ENCODE measurements around the gene TTYH3.
A peak's percentile ranks its signal among the peaks of the same experiment; 100 is the strongest.

Gene TTYH3

DNA sequence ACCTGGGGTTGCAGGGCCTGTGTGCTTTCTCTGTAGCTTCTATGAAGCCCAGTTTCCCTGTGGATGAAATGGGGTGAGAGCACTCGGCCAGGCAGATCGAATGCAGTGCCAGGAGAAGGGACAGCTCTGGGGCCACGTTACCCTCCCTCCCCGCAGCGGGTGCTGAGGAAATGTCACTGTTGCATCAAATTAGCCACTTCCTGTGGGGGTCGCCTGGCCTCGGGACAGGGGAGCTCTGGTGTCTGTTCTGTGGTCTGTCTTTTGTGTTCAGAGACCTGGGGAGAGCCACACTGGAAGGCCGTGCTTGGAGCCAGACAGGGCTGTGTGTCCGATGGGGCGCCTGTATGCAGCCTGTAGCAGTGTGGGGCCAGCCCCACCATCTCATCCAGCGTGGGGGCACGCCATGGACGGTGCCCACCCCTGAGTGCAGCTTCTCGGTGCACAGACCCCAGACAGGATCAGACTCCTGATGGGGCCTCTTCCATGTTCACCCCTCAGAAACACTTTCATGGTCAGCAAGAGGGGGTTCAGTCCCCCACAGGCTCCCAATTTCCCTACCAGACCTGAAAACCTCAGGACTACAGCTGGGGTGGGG is 13.6 kb downstream of the TTYH3 start:
- H3K4me3 ChIP-seq = no peak overlapping the region
- no peak for DNase-seq (ENCODE audit: low read depth, low spot score)
- H3K36me3 ChIP-seq (ENCODE audit: insufficient read depth, low read length) = peaks cover 8% of the 10 kb centered on the region; the same call in 1 of the 2 replicates
- H3K27ac ChIP-seq = 0 out of 2 replicates have a peak overlapping the region, but pooled peaks have one; percentile 36
- TF ChIP-seq POLR2AphosphoS5 (IDR thresholded peaks at IDR 0.05; ENCODE audit: borderline replicate concordance, low read depth, low read length) (no peak), EZH2 (IDR thresholded peaks at IDR 0.05) (no peak), FOXP2 (optimal IDR thresholded peaks at IDR 0.05; ENCODE audit: control extremely low read depth, extremely low read length, insufficient read depth) (no peak)
- no peak overlapping the region for H3K9ac ChIP-seq (ENCODE audit: insufficient read length)
- H3K9me3 ChIP-seq (ENCODE audit: low read depth, low read length) = no peaks in the 10 kb centered on the region

DNA sequence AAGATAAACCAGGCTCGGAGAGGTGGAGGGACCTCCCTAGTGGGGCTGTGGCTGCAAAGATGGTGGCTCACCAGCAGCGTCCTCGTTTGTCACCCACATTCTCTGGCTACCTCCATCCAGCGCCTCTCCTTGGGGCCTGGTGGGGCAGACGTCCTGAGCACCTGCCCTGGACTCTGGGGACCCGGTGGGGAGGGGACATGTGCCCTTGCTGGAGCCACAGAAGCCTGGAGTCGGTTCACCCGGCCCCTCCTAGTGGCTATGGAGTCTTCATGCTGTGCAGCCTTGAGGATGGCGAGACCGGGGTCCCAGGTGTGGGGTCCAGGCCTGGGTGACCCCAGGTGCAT is 14.5 kb downstream of the TTYH3 start:
- DNase-seq (ENCODE audit: low read depth, low spot score) = no peak
- Histone ChIP-seq H3K9ac (ENCODE audit: insufficient read length) (no peak overlapping the region), H3K27ac (no peak overlapping the region), H3K36me3 (ENCODE audit: insufficient read depth, low read length) (peaks cover 8% of the 10 kb centered on the region; the same call in 1 of the 2 replicates), H3K4me3 (no peak overlapping the region), H3K9me3 (ENCODE audit: low read depth, low read length) (no peaks in the 10 kb centered on the region)
- TF ChIP-seq EZH2 (IDR thresholded peaks at IDR 0.05) (no peak), POLR2AphosphoS5 (IDR thresholded peaks at IDR 0.05; ENCODE audit: borderline replicate concordance, low read depth, low read length) (no peak), FOXP2 (optimal IDR thresholded peaks at IDR 0.05; ENCODE audit: control extremely low read depth, extremely low read length, insufficient read depth) (no peak)

DNA sequence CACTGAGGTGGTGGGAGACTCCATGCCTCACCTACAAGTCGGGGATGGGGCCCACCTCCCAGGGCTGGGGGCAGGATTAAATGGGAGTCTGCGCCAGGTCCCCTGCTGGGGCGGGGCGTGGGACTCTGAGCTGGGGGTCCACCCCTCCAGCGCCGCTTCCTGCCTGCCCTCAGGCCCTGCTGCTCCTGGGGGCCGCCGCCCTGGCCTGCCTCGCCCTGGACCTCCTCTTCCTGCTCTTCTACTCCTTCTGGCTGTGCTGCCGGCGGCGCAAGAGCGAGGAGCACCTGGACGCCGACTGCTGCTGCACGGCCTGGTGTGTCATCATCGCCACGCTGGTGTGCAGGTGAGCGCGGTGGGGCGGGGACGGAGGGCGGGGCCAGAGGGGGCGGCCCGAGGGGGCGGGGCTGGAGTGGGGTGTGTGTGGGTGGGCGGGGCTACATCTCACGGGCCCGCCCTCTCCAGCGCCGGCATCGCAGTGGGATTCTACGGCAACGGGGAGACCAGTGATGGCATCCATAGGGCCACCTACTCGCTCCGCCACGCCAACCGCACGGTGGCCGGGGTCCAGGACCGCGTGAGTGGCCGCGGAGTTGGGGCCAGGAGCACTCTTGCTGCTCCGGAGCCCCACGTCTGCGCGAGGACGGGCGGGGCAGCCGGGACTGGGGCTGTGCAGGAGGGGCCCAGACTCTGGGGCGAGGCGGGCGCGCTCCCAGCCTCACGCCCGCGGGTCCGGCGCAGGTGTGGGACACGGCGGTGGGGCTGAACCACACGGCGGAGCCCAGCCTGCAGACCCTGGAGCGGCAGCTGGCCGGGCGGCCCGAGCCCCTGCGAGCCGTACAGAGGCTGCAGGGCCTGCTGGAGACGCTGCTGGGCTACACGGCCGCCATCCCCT is 15.1 kb downstream of the TTYH3 start:
- no peak for TF ChIP-seq POLR2AphosphoS5 (IDR thresholded peaks at IDR 0.05; ENCODE audit: borderline replicate concordance, low read depth, low read length)
- no peak for TF ChIP-seq EZH2 (IDR thresholded peaks at IDR 0.05)
- no peak for TF ChIP-seq FOXP2 (optimal IDR thresholded peaks at IDR 0.05; ENCODE audit: control extremely low read depth, extremely low read length, insufficient read depth)
- peaks cover 11% of the 10 kb centered on the region; the same call in 1 of the 2 replicates for H3K36me3 ChIP-seq (ENCODE audit: insufficient read depth, low read length)
- no peak overlapping the region for H3K9ac ChIP-seq (ENCODE audit: insufficient read length)
- no peak overlapping the region for H3K27ac ChIP-seq
- no peak for DNase-seq (ENCODE audit: low read depth, low spot score)
- H3K9me3 ChIP-seq (ENCODE audit: low read depth, low read length) = no peaks in the 10 kb centered on the region
- H3K4me3 ChIP-seq = no peak overlapping the region

DNA sequence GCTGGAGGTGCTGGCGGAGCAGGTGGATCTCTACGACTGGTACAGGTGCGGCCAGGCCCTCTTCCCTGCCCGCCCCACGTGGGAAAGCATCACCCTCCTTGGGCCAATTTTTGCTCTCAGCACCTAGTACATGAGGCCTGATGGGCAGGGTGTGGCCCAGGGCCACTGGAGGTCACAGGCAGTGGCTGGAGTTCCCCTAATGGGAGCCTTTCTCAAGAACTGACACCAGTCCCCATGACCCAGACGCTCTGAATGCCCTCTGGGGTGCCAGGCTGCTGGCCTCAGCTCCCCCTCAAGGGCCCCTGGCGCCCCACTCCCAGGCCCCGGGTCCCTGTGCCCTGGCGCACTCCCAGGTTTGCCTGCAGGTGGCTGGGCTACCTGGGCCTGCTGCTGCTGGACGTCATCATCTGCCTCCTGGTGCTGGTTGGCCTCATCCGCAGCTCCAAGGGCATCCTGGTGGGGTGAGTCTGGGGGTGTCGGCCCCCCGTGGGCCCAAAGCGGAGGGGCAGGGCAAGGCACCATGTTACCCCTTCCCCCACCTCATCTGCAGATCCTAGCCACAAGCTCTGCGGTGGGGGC is 15.9 kb downstream of the TTYH3 start:
- Histone ChIP-seq H3K36me3 (ENCODE audit: insufficient read depth, low read length) (peaks cover 11% of the 10 kb centered on the region; the same call in 1 of the 2 replicates), H3K4me3 (no peak overlapping the region), H3K9ac (ENCODE audit: insufficient read length) (no peak overlapping the region), H3K9me3 (ENCODE audit: low read depth, low read length) (no peaks in the 10 kb centered on the region), H3K27ac (no peak overlapping the region)
- no peak for TF ChIP-seq POLR2AphosphoS5 (IDR thresholded peaks at IDR 0.05; ENCODE audit: borderline replicate concordance, low read depth, low read length)
- no peak for DNase-seq (ENCODE audit: low read depth, low spot score)

DNA sequence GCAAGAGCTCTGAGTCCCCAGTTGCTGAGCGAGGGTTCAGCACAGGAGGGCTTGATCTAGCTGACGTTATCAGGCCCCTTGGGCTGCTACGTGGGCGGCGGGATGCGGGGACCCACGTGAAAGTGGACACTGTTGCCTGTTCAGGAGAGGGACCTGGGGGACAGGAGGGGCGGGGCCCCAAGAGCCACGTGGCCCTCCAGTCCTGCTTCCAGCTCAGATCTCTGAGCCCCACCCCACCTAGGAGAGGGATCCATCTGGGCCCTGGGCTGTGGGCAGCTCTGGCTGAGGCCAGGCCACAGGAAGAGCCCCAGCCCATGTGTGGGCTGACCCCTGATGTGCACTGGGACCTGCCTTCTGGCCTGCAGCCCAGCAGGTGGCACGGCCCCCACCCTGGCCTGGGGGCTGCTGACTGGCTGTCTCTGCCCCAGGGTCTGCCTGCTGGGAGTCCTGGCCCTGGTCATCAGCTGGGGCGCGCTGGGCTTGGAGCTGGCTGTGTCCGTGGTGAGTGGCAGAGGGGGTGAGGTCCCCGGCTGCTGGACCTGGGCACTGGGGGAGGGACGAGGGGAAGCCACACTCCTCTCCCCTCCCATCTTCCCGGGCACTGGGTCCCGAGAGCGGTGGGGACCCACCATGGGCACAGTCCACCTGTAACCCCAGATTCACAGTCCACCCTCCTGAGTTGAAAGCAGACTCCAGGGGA is 17.5 kb downstream of the TTYH3 start:
- Histone ChIP-seq H3K9ac (ENCODE audit: insufficient read length) (no peak overlapping the region), H3K27ac (no peak overlapping the region), H3K9me3 (ENCODE audit: low read depth, low read length) (no peaks in the 10 kb centered on the region), H3K36me3 (ENCODE audit: insufficient read depth, low read length) (peaks cover 11% of the 10 kb centered on the region; the same call in 1 of the 2 replicates), H3K4me3 (no peak overlapping the region)
- DNase-seq (ENCODE audit: low read depth, low spot score) = no peak
- TF ChIP-seq FOXP2 (optimal IDR thresholded peaks at IDR 0.05; ENCODE audit: control extremely low read depth, extremely low read length, insufficient read depth) = no peak
- no peak for TF ChIP-seq EZH2 (IDR thresholded peaks at IDR 0.05)
- no peak for TF ChIP-seq POLR2AphosphoS5 (IDR thresholded peaks at IDR 0.05; ENCODE audit: borderline replicate concordance, low read depth, low read length)

DNA sequence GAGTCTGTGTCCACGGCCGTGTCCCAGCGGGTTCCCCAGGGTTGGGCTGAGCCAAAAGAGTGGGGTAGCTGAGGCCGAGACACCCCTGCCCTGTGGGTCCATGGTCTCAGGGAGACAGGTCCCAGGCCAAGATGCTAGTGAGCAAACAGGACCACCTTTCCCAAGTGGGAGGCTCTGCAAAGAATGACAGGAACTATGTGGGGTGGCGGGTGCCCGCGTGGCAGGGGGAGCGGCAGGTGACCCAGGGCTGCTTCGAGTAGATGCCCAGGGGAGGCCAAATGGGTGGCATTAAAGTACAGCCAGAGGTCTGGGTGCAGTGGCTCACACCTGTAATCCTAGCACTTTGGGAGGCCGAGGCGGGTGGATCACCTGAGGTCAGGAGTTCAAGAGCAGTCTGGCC is 18.2 kb downstream of the TTYH3 start:
- peaks cover 11% of the 10 kb centered on the region; the same call in 1 of the 2 replicates for H3K36me3 ChIP-seq (ENCODE audit: insufficient read depth, low read length)
- H3K9me3 ChIP-seq (ENCODE audit: low read depth, low read length) = no peaks in the 10 kb centered on the region
- H3K9ac ChIP-seq (ENCODE audit: insufficient read length) = no peak overlapping the region
- TF ChIP-seq FOXP2 (optimal IDR thresholded peaks at IDR 0.05; ENCODE audit: control extremely low read depth, extremely low read length, insufficient read depth) (no peak), EZH2 (IDR thresholded peaks at IDR 0.05) (no peak), POLR2AphosphoS5 (IDR thresholded peaks at IDR 0.05; ENCODE audit: borderline replicate concordance, low read depth, low read length) (no peak)
- no peak overlapping the region for H3K4me3 ChIP-seq
- no peak for DNase-seq (ENCODE audit: low read depth, low spot score)
- H3K27ac ChIP-seq = no peak overlapping the region

DNA sequence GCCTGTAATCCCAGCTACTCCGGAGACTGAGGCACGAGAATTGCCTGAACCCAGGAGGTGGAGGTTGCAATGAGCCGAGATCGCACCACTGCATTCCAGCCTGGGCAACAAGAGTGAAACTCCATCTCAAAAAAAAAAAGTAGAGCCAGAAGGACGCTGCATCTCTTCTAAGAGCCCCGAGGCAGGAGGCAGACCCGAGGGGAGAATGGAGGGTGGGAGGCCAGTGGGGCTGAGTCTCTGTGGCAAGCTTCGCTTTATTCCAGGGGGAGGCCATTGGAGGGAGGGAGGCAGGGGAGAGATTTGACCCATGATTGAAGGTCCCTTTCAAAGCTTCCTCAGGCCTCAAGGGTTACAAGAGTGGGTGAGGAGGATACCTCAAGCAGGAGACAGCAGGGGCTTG is 18.7 kb downstream of the TTYH3 start:
- Histone ChIP-seq H3K27ac (no peak overlapping the region), H3K9me3 (ENCODE audit: low read depth, low read length) (no peaks in the 10 kb centered on the region), H3K4me3 (no peak overlapping the region), H3K9ac (ENCODE audit: insufficient read length) (no peak overlapping the region), H3K36me3 (ENCODE audit: insufficient read depth, low read length) (peaks cover 11% of the 10 kb centered on the region; the same call in 1 of the 2 replicates)
- DNase-seq (ENCODE audit: low read depth, low spot score) = no peak
- TF ChIP-seq POLR2AphosphoS5 (IDR thresholded peaks at IDR 0.05; ENCODE audit: borderline replicate concordance, low read depth, low read length) (no peak), FOXP2 (optimal IDR thresholded peaks at IDR 0.05; ENCODE audit: control extremely low read depth, extremely low read length, insufficient read depth) (no peak), EZH2 (IDR thresholded peaks at IDR 0.05) (no peak)

DNA sequence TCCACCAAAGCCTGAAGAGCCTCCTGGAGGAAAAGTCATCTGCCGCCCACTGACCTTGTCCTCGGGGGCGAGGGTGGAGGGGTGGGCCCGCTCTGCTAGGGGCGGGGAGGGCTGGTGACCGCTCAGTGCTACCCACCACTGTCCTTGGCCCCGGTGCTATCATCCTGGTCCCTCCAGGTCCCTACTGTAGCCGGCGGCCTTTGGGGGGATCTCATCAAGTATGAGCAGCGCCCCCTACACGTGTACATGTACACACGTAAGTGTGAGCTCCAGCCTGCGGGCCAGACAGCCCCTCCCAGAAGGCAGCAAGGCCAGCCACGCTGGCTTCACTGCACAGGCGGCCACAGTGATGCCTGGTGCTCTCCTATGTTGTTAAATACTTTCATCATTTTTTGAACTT is 19.6 kb downstream of the TTYH3 start:
- Histone ChIP-seq H3K9me3 (ENCODE audit: low read depth, low read length) (no peaks in the 10 kb centered on the region), H3K9ac (ENCODE audit: insufficient read length) (no peak overlapping the region), H3K4me3 (no peak overlapping the region), H3K36me3 (ENCODE audit: insufficient read depth, low read length) (peaks cover 11% of the 10 kb centered on the region; the same call in 1 of the 2 replicates), H3K27ac (no peak overlapping the region)
- TF ChIP-seq EZH2 (IDR thresholded peaks at IDR 0.05) = no peak
- no peak for TF ChIP-seq FOXP2 (optimal IDR thresholded peaks at IDR 0.05; ENCODE audit: control extremely low read depth, extremely low read length, insufficient read depth)
- TF ChIP-seq POLR2AphosphoS5 (IDR thresholded peaks at IDR 0.05; ENCODE audit: borderline replicate concordance, low read depth, low read length) = no peak
- no peak for DNase-seq (ENCODE audit: low read depth, low spot score)

All from SK-N-MC (cell line).